Keratinocyte (primary cell): ENCODE data around the gene PNPLA7. TPM values are rescaled to one million over a fixed set of nuclear protein-coding genes. Genes with fewer than 3 reads are reported as not detected.

Experiments
- DNase-seq: peaks from one replicate; pipeline ENCODE4 v3.0.0-alpha.2; 2011; ENCODE audit warnings: low read depth, missing footprints, low spot score
- FAIRE-seq: peaks from 2 replicates; lab custom pipeline; 2011; peaks lifted over from hg19 to GRCh38; lab: Jason Lieb, UNC
- H2AFZ ChIP-seq: 2 replicates; pipeline ENCODE4 v1.6.0; 2012; ENCODE audit warnings: low read length, control low read depth, inconsistent platforms; ENCODE audit not compliant: control insufficient read depth
- H3K27ac ChIP-seq: 2 replicates; pipeline ENCODE4 v1.5.1; 2011; ENCODE audit warnings: low read length; ENCODE audit not compliant: control insufficient read depth, insufficient read depth
- H3K27me3 ChIP-seq: 3 replicates; pipeline ENCODE4 v1.6.0; 2011; ENCODE audit warnings: low read length; ENCODE audit not compliant: control insufficient read depth, insufficient read depth; ENCODE audit errors: extremely low read depth
- H3K36me3 ChIP-seq, 2 experiments: 2 replicates in 1 of 2; 3 replicates in 1 of 2; pipeline ENCODE4 v1.5.1; 2011; ENCODE audit warnings: low read length in 2 of 2, mild to moderate bottlenecking in 1 of 2; ENCODE audit not compliant: control insufficient read depth in 2 of 2, insufficient read depth in 2 of 2; ENCODE audit errors: extremely low read depth in 1 of 2
- H3K4me1 ChIP-seq: 3 replicates; pipeline ENCODE4 v1.5.1; 2011; ENCODE audit warnings: low read length; ENCODE audit not compliant: control insufficient read depth, insufficient read depth; ENCODE audit errors: extremely low read depth
- H3K4me2 ChIP-seq: 3 replicates; pipeline ENCODE4 v1.6.0; 2011; ENCODE audit warnings: low read depth, low read length; ENCODE audit not compliant: control insufficient read depth, insufficient read depth; ENCODE audit errors: extremely low read depth
- H3K4me3 ChIP-seq, 3 experiments: fragments of 200-600 bp in 1 of 3; sonication (generic) in 1 of 3; 2 replicates in 2 of 3; 3 replicates in 1 of 3; pipeline ENCODE4 v1.5.1; 2011 to 2016; ENCODE audit warnings: low read length in 3 of 3, mild to moderate bottlenecking in 3 of 3, control low read depth in 2 of 3, inconsistent platforms in 1 of 3, low read depth in 1 of 3, mixed read lengths in 1 of 3, mixed run types in 1 of 3, moderate library complexity in 1 of 3; ENCODE audit not compliant: control insufficient read depth in 2 of 3, insufficient read depth in 2 of 3; ENCODE audit errors: extremely low read depth in 1 of 3
- H3K79me2 ChIP-seq: 2 replicates; pipeline ENCODE4 v1.6.0; 2012; ENCODE audit warnings: low read length; ENCODE audit not compliant: control insufficient read depth, insufficient read depth
- H3K9ac ChIP-seq: 3 replicates; pipeline ENCODE4 v1.6.0; 2011; ENCODE audit warnings: low read length; ENCODE audit not compliant: control insufficient read depth, insufficient read depth; ENCODE audit errors: extremely low read depth
- H3K9me1 ChIP-seq: 3 replicates; pipeline ENCODE4 v1.6.0; 2011; ENCODE audit warnings: low read length; ENCODE audit not compliant: control insufficient read depth, insufficient read depth; ENCODE audit errors: extremely low read depth
- H3K9me3 ChIP-seq: 2 replicates; pipeline ENCODE4 v1.5.1; 2012; ENCODE audit warnings: low read depth, low read length; ENCODE audit not compliant: control insufficient read depth
- H4K20me1 ChIP-seq: 3 replicates; pipeline ENCODE4 v1.6.0; 2011; ENCODE audit warnings: low read length; ENCODE audit not compliant: control insufficient read depth, insufficient read depth; ENCODE audit errors: extremely low read depth
- CTCF ChIP-seq, 3 experiments: IDR thresholded peaks in 1 of 3; conservative IDR thresholded peaks in 1 of 3; optimal IDR thresholded peaks in 1 of 3; 2 replicates in 2 of 3; 3 replicates in 1 of 3; pipeline versions ENCODE3 to v1.5.1; 2011; ENCODE audit warnings: low read length in 3 of 3, mild to moderate bottlenecking in 3 of 3, moderate library complexity in 2 of 3, control low read depth in 1 of 3, inconsistent platforms in 1 of 3; ENCODE audit not compliant: insufficient read depth in 2 of 3; ENCODE audit errors: extremely low read depth in 1 of 3
- EZH2 ChIP-seq: IDR thresholded peaks from one replicate; pipeline ENCODE4 v1.6.1; 2012; ENCODE audit warnings: inconsistent platforms, mild to moderate bottlenecking, low read length, moderate library complexity
- dilution Hi-C: fragments of 300-500 bp; cut with MboI; formaldehyde crosslinking; loops from one replicate; pipeline ENCODE4 v1.7.0; 2020; ENCODE audit warnings: low sequenced_read_pairs; ENCODE audit not compliant: extremely low pct_ligation_motif_present
- polyA plus RNA-seq, 5 experiments: library from polyadenylated mRNA; depleted of rRNA in 3 of 5; stranded (reverse) in 3 of 5; stranded (forward) in 1 of 5; unstranded in 1 of 5; fragments of >200 nt; gene quantifications; 1 replicate in 1 of 5; 2 replicates in 3 of 5; 3 replicates in 1 of 5; pipeline versions ENCODE4 v1.2.1 to v1.2.3, GENCODE V29; 2011 to 2012; ENCODE audit warnings: missing spikeins in 2 of 5, low read depth in 1 of 5, low replicate concordance in 1 of 5

PNPLA7 gene
- polyA plus RNA-seq, 1 donor (not counting 4 experiments of a cell fraction or from before 2014, with no cell fraction given) = 0.34 TPM

- TF ChIP-seq EZH2 (no peak), CTCF (optimal IDR thresholded peaks at IDR 0.05 in 1 of 3, IDR thresholded peaks at IDR 0.05 in 1 of 3, conservative IDR thresholded peaks at IDR 0.05 in 1 of 3; ENCODE audit: extremely low read depth in 1 of 3, insufficient read depth in 2 of 3, low read length in 3 of 3) (no peak)
- Histone ChIP-seq H3K27me3 (no peaks in the 10 kb centered on the region), H3K4me3 (no peak overlapping the region), H3K79me2 (no peaks in the 10 kb centered on the region), H3K9ac (no peak overlapping the region), H4K20me1 (peaks cover 5% of the 10 kb centered on the region), H3K36me3 (peaks cover 8 to 11% of the 10 kb centered on the region in 2 experiments), H3K4me1 (peaks cover 12% of the 10 kb centered on the region), H3K27ac (no peak overlapping the region), H3K9me3 (no peaks in the 10 kb centered on the region), H3K9me1 (no peaks in the 10 kb centered on the region), H3K4me2 (no peak overlapping the region), H2AFZ (no peak overlapping the region)
- FAIRE-seq = no peak
- dilution Hi-C loops = no loop called here
- DNase-seq = no peak
Measured at GRCh38 chr9:137446851-137447471, 103.2 kb downstream of the PNPLA7 start.

GRCh38 chr9:137445930-137446431 is 104.2 kb downstream of the PNPLA7 start:
- TF ChIP-seq EZH2 = no peak
- TF ChIP-seq CTCF (optimal IDR thresholded peaks at IDR 0.05 in 1 of 3, IDR thresholded peaks at IDR 0.05 in 1 of 3, conservative IDR thresholded peaks at IDR 0.05 in 1 of 3; ENCODE audit: extremely low read depth in 1 of 3, insufficient read depth in 2 of 3, low read length in 3 of 3) = no peak
- Histone ChIP-seq H4K20me1 (peaks cover 5% of the 10 kb centered on the region), H3K79me2 (no peaks in the 10 kb centered on the region), H3K4me2 (no peak overlapping the region), H3K9me1 (no peaks in the 10 kb centered on the region), H3K4me1 (peaks cover 12% of the 10 kb centered on the region), H3K9ac (no peak overlapping the region), H3K4me3 (no peak overlapping the region), H2AFZ (no peak overlapping the region), H3K9me3 (no peaks in the 10 kb centered on the region), H3K36me3 (peaks cover 8 to 11% of the 10 kb centered on the region in 2 experiments), H3K27ac (no peak overlapping the region), H3K27me3 (no peaks in the 10 kb centered on the region)
- dilution Hi-C loops = no loop called here
- DNase-seq (no peak), FAIRE-seq (no peak)
